K562 (cell line): Measurements from ENCODE around the gene NRN1. TPM values are rescaled to one million over a fixed set of nuclear protein-coding genes. Genes with fewer than 3 reads are reported as not detected.

ENCODE experiments used
- ATAC-seq: fragments of 200-7000 bp; cut with Tn5 transposase; 3 replicates; pipeline ENCODE4 v1.9.1; 2020; ENCODE audit warnings: moderate library complexity
- BruUV-seq: library from RNA; stranded (reverse); fragments of 400-500 nt; replicated peaks from 2 replicates; lab custom pipeline; 2021; lab: Mats Ljungman, UMichigan
- CTCF ChIA-PET: fragments of 300-600 bp; formaldehyde crosslinking; extraction: SDS; loops from one replicate; lab custom pipeline; 2021; ENCODE audit warnings: low intra/inter-chr PET ratio; lab: Yijun Ruan, JAX
- POLR2A ChIA-PET: fragments of 300-600, 350-650 bp; sonication (Branson Sonifier 250); formaldehyde crosslinking; extraction: SDS; loops from one replicate; lab custom pipeline; 2021; ENCODE audit warnings: antibody characterized with exemption, inconsistent platforms; lab: Yijun Ruan, JAX
- DNase-seq, 4 experiments: peaks; one replicate each; pipeline versions ENCODE4 v3.0.0 to v3.0.0-alpha.2; 2011 to 2018; ENCODE audit warnings: low spot score in 3 of 4, mixed read lengths in 3 of 4; ENCODE audit errors: extremely low read depth in 1 of 4
- FAIRE-seq: peaks from 2 replicates; lab custom pipeline; 2011; peaks lifted over from hg19 to GRCh38; lab: Jason Lieb, UNC
- H2AFZ ChIP-seq: 2 replicates; pipeline ENCODE4 v1.6.0; 2011; ENCODE audit warnings: low read depth, low read length, control low read depth, inconsistent platforms
- H3K27ac ChIP-seq: fragments of 200-600 bp; 3 replicates; pipeline ENCODE4 v1.8.0; 2011; ENCODE audit warnings: low read depth, mild to moderate bottlenecking, control low read depth, inconsistent platforms, low read length, moderate library complexity, mixed read lengths; ENCODE audit errors: extremely low read depth
- H3K27me3 ChIP-seq, 2 experiments: fragments of 300-600 bp in 1 of 2; 2 replicates in 1 of 2; 3 replicates in 1 of 2; pipeline versions ENCODE4 v1.6.0 to v1.8.0; 2011; ENCODE audit warnings: inconsistent platforms in 2 of 2, low read length in 2 of 2, mild to moderate bottlenecking in 1 of 2, mixed read lengths in 1 of 2, moderate library complexity in 1 of 2; ENCODE audit not compliant: control insufficient read depth in 2 of 2, insufficient read depth in 2 of 2
- H3K36me3 ChIP-seq: fragments of 300-600 bp; 3 replicates; pipeline ENCODE4 v1.8.0; 2011; ENCODE audit warnings: mild to moderate bottlenecking, low read length, inconsistent platforms; ENCODE audit not compliant: control insufficient read depth, insufficient read depth
- H3K4me1 ChIP-seq, 2 experiments: fragments of 200-600 bp in 1 of 2; replicated peaks in 1 of 2; 2 replicates in 1 of 2; 3 replicates in 1 of 2; pipeline versions ENCODE4 v1.5.1 to v1.8.0; 2011; ENCODE audit warnings: inconsistent platforms in 2 of 2, low read length in 2 of 2, mild to moderate bottlenecking in 1 of 2, mixed read lengths in 1 of 2, moderate library complexity in 1 of 2; ENCODE audit not compliant: control insufficient read depth in 2 of 2, insufficient read depth in 2 of 2
- H3K4me2 ChIP-seq: 2 replicates; pipeline ENCODE4 v1.6.1; 2011; ENCODE audit warnings: low read length, control low read depth, inconsistent platforms, mixed read lengths; ENCODE audit not compliant: insufficient read depth
- H3K4me3 ChIP-seq: fragments of 200-600 bp; sonication (generic), shearing (Covaris generic); 2 replicates; pipeline ENCODE4 v1.5.1; 2016; ENCODE audit warnings: control low read depth, inconsistent platforms
- H3K79me2 ChIP-seq: fragments of 200-600 bp; 3 replicates; pipeline ENCODE4 v1.8.0; 2011; ENCODE audit warnings: low read length, inconsistent platforms; ENCODE audit not compliant: control insufficient read depth, insufficient read depth
- H3K9ac ChIP-seq, 2 experiments: 2 replicates each; pipeline versions ENCODE4 v1.6.0 to v1.6.1; 2011; ENCODE audit warnings: low read depth in 2 of 2, low read length in 2 of 2, control low read depth in 1 of 2, inconsistent platforms in 1 of 2, mild to moderate bottlenecking in 1 of 2, mixed read lengths in 1 of 2; ENCODE audit not compliant: insufficient read depth in 1 of 2
- H3K9me1 ChIP-seq: one replicate; pipeline ENCODE4 v1.6.0; 2011; ENCODE audit warnings: inconsistent platforms, mild to moderate bottlenecking, low read length, moderate library complexity; ENCODE audit not compliant: control insufficient read depth, insufficient read depth
- H3K9me3 ChIP-seq: replicated peaks from 2 replicates; pipeline ENCODE4 v1.5.1; 2011; ENCODE audit warnings: low read depth, low read length, inconsistent platforms; ENCODE audit not compliant: control insufficient read depth, insufficient read depth
- H4K20me1 ChIP-seq: replicated peaks from 2 replicates; pipeline ENCODE4 v1.6.1; 2011; ENCODE audit warnings: low read length, inconsistent platforms, mixed read lengths; ENCODE audit not compliant: control insufficient read depth, insufficient read depth
- CBX8 ChIP-seq: fragments of 200-600 bp; sonication (generic); IDR thresholded peaks from 2 replicates; pipeline ENCODE4 v1.6.1; 2012; ENCODE audit warnings: borderline replicate concordance, mixed run types, low read depth, mild to moderate bottlenecking, moderate library complexity, mixed read lengths, low read length, control low read depth, inconsistent platforms; ENCODE audit not compliant: poor library complexity, severe bottlenecking; ENCODE audit errors: extremely low read depth
- MYNN ChIP-seq, 2 experiments: sonication (generic); formaldehyde crosslinking in 1 of 2; IDR thresholded peaks; 2 replicates each; pipeline versions ENCODE4 v1.5.0 to v1.6.1; 2016 to 2020; ENCODE audit warnings: antibody characterized with exemption in 1 of 2, missing genetic modification reagents in 1 of 2
- NFATC3 ChIP-seq: fragments of 450-650 bp; IDR thresholded peaks from 2 replicates; pipeline ENCODE4 v1.6.1; 2017; ENCODE audit warnings: mild to moderate bottlenecking
- RCOR1 ChIP-seq, 2 experiments: IDR thresholded peaks; 2 replicates each; pipeline ENCODE4 v1.6.1; 2012; ENCODE audit warnings: low read depth in 2 of 2, low read length in 2 of 2, borderline replicate concordance in 1 of 2, improper control_type of control experiment in 1 of 2
- RNF2 ChIP-seq: sonication (generic); IDR thresholded peaks from 2 replicates; pipeline ENCODE4 v1.6.1; 2016
- WGBS: fragments of 100-300 bp; shearing (Covaris generic); methylation state at CpG from one replicate; pipeline ENCODE4 v1.1.6; 2016; ENCODE audit warnings: low coverage, mixed read lengths; ENCODE audit not compliant: insufficient coverage; ENCODE audit errors: missing lambda C conversion rate; 5-methylcytosine and 5-hydroxymethylcytosine counted together
- in situ Hi-C: fragments of 300-500 bp; cut with MboI; formaldehyde crosslinking; loops from 4 replicates; pipeline ENCODE4 v1.15.0; 2018; ENCODE audit warnings: inconsistent platforms, mixed read lengths
- intact Hi-C: fragments of 100-400 bp; cut with micrococcal nuclease; formaldehyde crosslinking; loops from 2 replicates; pipeline ENCODE4 v1.14.2; 2022
- polyA plus RNA-seq, 8 experiments: library from polyadenylated mRNA; depleted of rRNA in 4 of 8; stranded (reverse) in 5 of 8; unstranded in 3 of 8; fragments of >200 nt; fragmentation: Nextera tagmentation in 2 of 8; fragmentation: Illumina TruSeq in 1 of 8; extraction: Ambion mirVana in 2 of 8; extraction: Trizol in 1 of 8; gene quantifications; 2 replicates each; pipeline versions ENCODE4 v1.2.1 to v1.2.3, GENCODE V29; 2011 to 2014; ENCODE audit warnings: inconsistent platforms in 1 of 8, missing spikeins in 1 of 8
- total RNA-seq, 7 experiments: library from RNA; depleted of rRNA in 6 of 7; stranded (reverse); fragments of >200 nt in 6 of 7; fragmentation: Illumina TruSeq in 2 of 7; extraction: Trizol in 2 of 7; gene quantifications; 2 replicates each; pipeline versions ENCODE4 v1.2.1 to v1.2.3, GENCODE V29; 2011 to 2021; ENCODE audit warnings: low replicate concordance in 1 of 7

Gene NRN1
- total and polyA plus RNA-seq, 9 of the 15 experiments (the other 6 are each of a cell fraction or from before 2014, with no cell fraction given), result not detected

DNA sequence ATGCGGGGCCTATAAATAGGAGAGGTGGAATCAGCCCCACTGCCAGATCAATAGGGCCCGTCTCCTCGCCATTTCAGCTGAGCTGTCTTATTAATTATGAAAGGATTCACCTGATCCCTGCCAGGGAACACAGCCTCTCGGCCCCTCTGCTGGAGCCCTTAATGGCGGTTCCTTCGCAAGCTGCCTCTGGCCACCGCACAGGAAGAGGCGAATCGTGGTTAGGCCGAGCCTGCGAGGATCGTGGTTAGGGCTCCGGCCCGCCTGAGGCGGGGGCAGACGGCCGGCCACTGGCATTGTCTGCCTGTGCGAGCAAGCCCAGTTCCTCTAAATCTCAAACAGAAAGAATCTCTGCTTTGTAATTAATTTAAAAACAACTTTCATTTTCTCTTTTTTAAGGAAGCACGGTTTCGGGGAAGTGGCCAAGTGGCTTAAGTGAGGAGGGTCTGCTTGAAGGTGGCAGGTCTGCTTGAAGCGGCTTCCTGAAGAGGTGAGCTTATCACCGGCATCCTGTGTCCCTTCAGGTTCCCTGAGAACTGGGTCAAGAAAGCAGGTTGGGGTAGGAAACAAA, 9.2 kb downstream of the NRN1 start:
- H3K9me1 ChIP-seq, result no peaks in the 10 kb centered on the region
- no peak overlapping the region for H2AFZ ChIP-seq
- H4K20me1 ChIP-seq, result peaks cover 3% of the 10 kb centered on the region; the same call in 1 of the 2 replicates
- intact Hi-C loops, result no loop called here
- H3K27me3 ChIP-seq, result peaks cover 61 to 81% of the 10 kb centered on the region in 2 experiments
- no peaks in the 10 kb centered on the region for H3K36me3 ChIP-seq
- no TSS peak for BruUV-seq
- H3K4me3 ChIP-seq, result no peak overlapping the region
- POLR2A ChIA-PET, result interaction anchor here (0.7 kb wide), 1 partner anchor 1816 kb away, joined by 3 read pairs; no protein-coding TSS in a partner anchor
- WGBS, result 8% methylated on average over 22 of the region's 22 CpGs
- H3K4me2 ChIP-seq, result no peak overlapping the region
- H3K4me1 ChIP-seq, result peaks cover 0 to 23% of the 10 kb centered on the region in 2 experiments; a peak in 2 of 5 replicates
- FAIRE-seq, result no peak
- no peak overlapping the region for H3K27ac ChIP-seq
- H3K79me2 ChIP-seq, result no peaks in the 10 kb centered on the region
- 0 out of 3 replicates have a peak, but pooled peaks have one; percentile 9 for ATAC-seq
- no peak for DNase-seq
- CTCF ChIA-PET, result no interaction called here
- no peaks in the 10 kb centered on the region; the same call in 1 of the 2 replicates for H3K9me3 ChIP-seq
- TF ChIP-seq RNF2 (0 out of 2 replicates have a peak, but pooled peaks have one; percentile 20), RCOR1 (IDR thresholded peaks at IDR 0.05; ENCODE audit: borderline replicate concordance in 1 of 2, low read depth in 2 of 2, low read length in 2 of 2) (no peak), NFATC3 (no peak), MYNN (IDR thresholded peaks at IDR 0.05) (no peak), MYNN (CRISPR knock-in tag; IDR thresholded peaks at IDR 0.05) (0 out of 2 replicates have a peak, but pooled peaks have one; percentile 5), CBX8 (peak; percentile 60)
- peak overlapping the region in 1 of 2 experiments; percentile 31; a peak in 2 of 4 replicates for H3K9ac ChIP-seq
- in situ Hi-C loops, result no loop called here
